IMR-90 (cell line): Measurements from ENCODE around the gene LRRC58.

ENCODE experiments used
- BHLHE40 ChIP-seq: fragments of 150-350 bp; IDR thresholded peaks from 2 replicates; pipeline ENCODE4 v1.6.1; 2016; ENCODE audit warnings: mild to moderate bottlenecking, low read depth, low read length
- MAFK ChIP-seq: IDR thresholded peaks from 2 replicates; pipeline ENCODE4 v1.6.1; 2012; ENCODE audit warnings: low read depth, low read length, improper control_type of control experiment
- MAZ ChIP-seq: IDR thresholded peaks from 2 replicates; pipeline ENCODE4 v1.6.1; 2012; ENCODE audit warnings: low read depth, mild to moderate bottlenecking, low read length, improper control_type of control experiment, moderate library complexity, borderline replicate concordance
- POLR2A ChIP-seq: IDR thresholded peaks from 2 replicates; pipeline ENCODE4 v1.6.1; 2012; ENCODE audit warnings: mild to moderate bottlenecking, low read depth, low read length
- RAD21 ChIP-seq: IDR thresholded peaks from 2 replicates; pipeline ENCODE4 v1.6.1; 2012; ENCODE audit warnings: low read length, improper control_type of control experiment
- RFX5 ChIP-seq: IDR thresholded peaks from 2 replicates; pipeline ENCODE4 v1.8.0; 2012; ENCODE audit warnings: low read depth, mild to moderate bottlenecking, low read length, moderate library complexity
- SMC3 ChIP-seq: fragments of 150-350 bp; IDR thresholded peaks from 2 replicates; pipeline ENCODE4 v1.6.1; 2016; ENCODE audit warnings: low read depth, mild to moderate bottlenecking, antibody characterized with exemption, low read length, moderate library complexity
- TF ChIP-seq, protein P1 (sequence below): conservative IDR thresholded peaks from 2 replicates; pipeline ENCODE4 v1.5.1; 2012; ENCODE audit warnings: mild to moderate bottlenecking, low read depth, low read length, improper control_type of control experiment

GRCh38 chr3:120368172-120368571, 19.0 kb upstream of the LRRC58 start:
- TF ChIP-seq POLR2A (no peak), RAD21 (no peak), RFX5 (no peak), BHLHE40 (no peak), SMC3 (no peak), MAFK (no peak), MAZ (no peak)
- TF ChIP-seq, protein P1, sequence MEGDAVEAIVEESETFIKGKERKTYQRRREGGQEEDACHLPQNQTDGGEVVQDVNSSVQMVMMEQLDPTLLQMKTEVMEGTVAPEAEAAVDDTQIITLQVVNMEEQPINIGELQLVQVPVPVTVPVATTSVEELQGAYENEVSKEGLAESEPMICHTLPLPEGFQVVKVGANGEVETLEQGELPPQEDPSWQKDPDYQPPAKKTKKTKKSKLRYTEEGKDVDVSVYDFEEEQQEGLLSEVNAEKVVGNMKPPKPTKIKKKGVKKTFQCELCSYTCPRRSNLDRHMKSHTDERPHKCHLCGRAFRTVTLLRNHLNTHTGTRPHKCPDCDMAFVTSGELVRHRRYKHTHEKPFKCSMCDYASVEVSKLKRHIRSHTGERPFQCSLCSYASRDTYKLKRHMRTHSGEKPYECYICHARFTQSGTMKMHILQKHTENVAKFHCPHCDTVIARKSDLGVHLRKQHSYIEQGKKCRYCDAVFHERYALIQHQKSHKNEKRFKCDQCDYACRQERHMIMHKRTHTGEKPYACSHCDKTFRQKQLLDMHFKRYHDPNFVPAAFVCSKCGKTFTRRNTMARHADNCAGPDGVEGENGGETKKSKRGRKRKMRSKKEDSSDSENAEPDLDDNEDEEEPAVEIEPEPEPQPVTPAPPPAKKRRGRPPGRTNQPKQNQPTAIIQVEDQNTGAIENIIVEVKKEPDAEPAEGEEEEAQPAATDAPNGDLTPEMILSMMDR: no peak
